GM21515 (cell line): Measurements from ENCODE around the gene TTBK1.
A peak's percentile ranks its signal among the peaks of the same experiment; 100 is the strongest.
"Not testable (repeated sequence)": the region's sequence is repeated elsewhere in the genome, so short reads cannot be mapped to it uniquely, and the experiment has no call there.

Source experiments
- ATAC-seq: cut with Tn5 transposase; IDR thresholded peaks from one replicate; pipeline ENCODE4 v1.9.1; 2021; ENCODE audit not compliant: unreplicated experiment

The TTBK1 gene

GRCh38 chr6:43302126-43302525 is 58.8 kb downstream of the TTBK1 start:
- ATAC-seq: no peak

DNA sequence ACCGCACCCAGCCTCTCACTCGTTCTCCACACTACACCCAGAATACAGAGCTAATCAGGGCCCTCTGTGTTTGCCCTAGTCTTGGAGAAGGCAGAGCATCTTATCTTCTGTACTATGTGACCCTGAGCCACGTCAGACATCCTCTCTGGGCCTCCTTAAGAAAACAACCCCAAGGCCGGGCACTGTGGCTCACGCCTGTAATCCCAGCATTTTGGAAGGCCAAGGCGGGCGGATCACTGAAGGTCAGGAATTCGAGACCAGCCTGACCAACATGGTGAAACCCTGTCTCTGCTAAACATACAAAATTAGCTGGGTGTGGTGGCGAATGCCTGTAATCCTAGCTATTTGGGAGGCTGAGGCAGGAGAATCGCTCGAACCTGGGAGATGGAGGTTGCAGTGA is 59.7 kb downstream of the TTBK1 start:
- not testable (repeated sequence) for ATAC-seq

DNA sequence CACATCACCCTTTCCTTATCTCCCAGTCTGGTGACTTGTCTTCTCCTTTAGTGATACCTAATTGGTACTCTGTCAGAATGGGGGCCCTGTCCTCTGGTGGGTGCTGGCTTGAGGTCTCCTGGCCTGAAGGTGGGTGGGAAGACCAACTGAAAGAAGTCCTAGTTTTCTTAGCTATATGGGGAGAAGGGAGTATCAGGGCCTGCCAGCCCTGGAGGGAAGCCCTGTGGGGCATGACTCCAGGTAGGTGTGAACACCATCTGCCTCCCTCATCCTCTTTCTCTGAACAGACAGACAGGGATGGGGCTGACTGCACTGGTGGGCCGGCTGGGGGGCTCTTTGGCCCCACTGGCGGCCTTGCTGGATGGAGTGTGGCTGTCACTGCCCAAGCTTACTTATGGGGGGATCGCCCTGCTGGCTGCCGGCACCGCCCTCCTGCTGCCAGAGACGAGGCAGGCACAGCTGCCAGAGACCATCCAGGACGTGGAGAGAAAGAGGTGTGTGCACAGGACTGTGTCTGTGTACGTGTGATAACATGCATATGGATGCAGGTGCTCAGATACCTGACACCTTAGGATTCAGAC is 60.6 kb downstream of the TTBK1 start:
- ATAC-seq: no peak

DNA sequence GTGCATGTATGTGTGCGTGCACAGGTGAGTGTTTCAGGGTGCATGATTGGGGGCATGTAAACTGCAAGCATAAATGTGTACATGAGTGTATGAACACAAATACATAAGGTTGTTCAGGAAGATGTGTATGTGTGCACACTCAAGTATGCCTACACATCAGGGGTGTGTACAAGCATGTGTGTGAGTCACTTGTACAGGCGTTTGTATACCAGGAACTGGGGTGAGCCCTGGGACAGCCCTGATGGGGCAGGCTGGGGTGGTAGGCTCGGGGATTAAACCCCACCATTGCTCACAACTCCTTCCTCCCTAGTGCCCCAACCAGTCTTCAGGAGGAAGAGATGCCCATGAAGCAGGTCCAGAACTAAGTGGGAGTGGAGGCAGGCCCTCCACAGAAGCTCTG is 61.1 kb downstream of the TTBK1 start:
- ATAC-seq: no peak

GRCh38 chr6:43304882-43305281 is 61.6 kb downstream of the TTBK1 start:
- no peak for ATAC-seq

DNA sequence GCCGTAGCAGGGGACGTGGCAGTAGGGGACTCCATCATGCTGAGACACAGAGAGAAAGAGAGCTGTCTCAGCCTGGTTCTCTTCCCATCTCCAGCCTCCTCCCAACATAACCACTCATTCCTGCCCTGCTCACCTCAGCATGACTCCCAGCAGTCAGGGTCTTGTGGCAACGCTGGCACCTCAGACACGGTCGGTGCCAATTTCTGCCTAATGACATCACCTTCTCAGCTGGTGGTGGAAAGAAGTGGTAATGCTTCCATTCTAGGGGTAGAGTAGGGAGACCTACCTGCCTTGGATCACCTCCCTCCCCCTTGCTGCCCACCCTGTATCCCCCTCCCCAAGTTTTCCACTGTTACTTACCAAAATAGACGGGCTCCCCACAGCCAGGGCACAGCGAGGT is 62.8 kb downstream of the TTBK1 start:
- ATAC-seq: no peak

GRCh38 chr6:43307451-43308100 is 64.3 kb downstream of the TTBK1 start:
- no peak for ATAC-seq

- peak; percentile 52 for ATAC-seq
These were observed 65.1 kb downstream of the TTBK1 start, which contains the start of gene CRIP3 for GRCh38 chr6:43308101-43308989. TSS of gene CRIP3 (minus strand) at chr6:43308826. CDS start at chr6:43308792, 34 bp downstream.

DNA sequence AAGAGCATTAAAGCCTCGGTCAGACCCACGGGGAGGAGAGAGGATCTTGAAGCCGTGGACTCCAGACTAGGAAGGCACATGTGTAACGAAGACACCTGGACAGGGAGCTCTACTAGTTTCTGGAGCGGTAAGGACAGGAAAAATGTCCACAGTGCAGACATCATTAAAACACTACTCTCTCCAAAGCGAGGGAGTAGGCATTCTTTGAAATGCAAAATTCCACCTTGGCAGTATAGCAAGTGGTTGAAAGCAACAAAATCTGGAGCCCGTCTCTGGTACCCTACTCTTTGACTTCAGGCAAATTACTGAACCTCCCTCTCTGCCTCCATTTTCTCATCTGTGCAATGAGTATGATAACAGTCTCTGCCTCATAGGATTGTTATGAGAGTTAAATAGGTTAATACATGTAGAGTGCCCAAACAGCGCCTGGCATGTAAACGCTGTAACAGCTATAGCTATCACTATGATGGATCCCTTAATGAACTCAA is 65.8 kb downstream of the TTBK1 start:
- no peak for ATAC-seq

GRCh38 chr6:43310134-43310533 is 66.9 kb downstream of the TTBK1 start:
- ATAC-seq: no peak

DNA sequence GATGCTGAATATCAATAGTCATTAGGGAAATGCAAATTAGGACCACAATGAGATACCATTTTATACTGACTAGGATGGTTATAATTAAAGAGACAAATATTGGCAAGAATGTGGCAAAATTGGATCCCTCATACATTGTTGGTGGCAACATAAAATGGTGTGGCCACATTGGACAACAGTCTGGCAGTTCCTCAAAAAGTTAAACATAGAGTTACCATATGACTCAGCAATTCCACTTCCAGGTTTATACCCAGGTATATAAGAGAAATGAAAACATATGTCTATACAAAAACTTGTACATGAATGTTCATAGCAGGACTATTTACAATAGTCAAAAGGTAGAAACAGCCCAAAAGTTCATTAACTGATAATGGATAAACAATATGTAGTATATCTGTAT is 67.3 kb downstream of the TTBK1 start:
- no peak for ATAC-seq

DNA sequence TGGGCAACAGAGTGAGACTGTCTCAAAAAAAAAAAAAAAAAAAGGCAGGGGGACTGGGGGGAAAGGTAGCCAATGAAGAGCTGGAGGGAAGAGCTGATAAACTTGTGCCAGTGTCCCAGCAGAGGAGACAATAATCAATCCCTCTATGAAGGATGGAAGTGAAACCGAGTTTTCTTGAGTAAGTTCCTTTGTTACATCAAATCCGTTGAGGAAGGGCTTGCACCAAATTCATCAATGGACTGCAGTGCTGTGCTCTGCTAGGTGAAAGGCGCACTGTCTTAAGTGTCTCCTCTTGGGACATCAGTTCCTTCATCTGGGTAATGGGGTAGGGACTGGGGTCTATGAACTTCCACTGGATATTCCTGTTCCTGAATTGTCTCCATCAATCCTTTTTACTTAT is 68.4 kb downstream of the TTBK1 start:
- no peak for ATAC-seq

DNA sequence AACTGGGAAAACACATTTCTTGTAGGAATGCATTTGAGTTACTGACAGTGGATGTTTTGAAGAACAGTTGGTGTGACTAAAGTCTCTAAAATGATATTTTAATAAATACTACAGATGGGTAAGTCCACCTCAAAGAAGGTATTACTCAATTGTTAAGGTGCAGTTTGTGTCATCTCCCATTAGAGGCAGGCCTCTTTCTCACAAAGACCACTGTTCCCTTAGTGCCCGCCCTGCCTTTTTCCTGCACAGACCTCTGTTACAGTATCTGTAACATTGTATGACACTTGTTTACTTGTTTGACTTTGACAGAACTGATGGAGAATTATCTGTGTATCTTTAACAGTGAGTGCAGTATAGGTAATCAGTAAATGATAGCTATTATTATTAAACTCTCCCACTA is 70.5 kb downstream of the TTBK1 start:
- ATAC-seq: no peak

DNA sequence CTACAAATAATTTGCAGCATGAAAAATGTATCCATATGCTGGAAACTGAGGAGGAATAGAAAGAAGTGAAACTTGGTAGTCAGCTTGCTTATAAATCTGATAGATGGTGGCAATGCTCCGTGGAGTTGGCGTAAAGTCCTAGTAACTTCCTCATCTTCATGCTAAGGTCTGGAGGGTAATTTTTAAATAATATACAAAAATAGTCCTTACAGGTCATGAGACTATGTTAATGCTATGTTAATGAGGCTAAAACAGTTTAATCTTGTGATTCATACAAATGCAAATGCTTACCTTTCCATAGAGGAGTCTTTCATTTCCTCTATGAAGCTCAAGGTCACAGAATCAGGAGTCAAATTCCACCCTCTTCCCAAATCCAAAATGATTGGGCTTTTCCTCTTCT is 74.7 kb downstream of the TTBK1 start:
- ATAC-seq: no peak

GRCh38 chr6:43325876-43326275 is 82.6 kb downstream of the TTBK1 start:
- no peak for ATAC-seq

- ATAC-seq: no peak
These were observed 85.2 kb downstream of the TTBK1 start for GRCh38 chr6:43328528-43328927.

- ATAC-seq: no peak
These were observed 88.2 kb downstream of the TTBK1 start for GRCh38 chr6:43331470-43331869.

DNA sequence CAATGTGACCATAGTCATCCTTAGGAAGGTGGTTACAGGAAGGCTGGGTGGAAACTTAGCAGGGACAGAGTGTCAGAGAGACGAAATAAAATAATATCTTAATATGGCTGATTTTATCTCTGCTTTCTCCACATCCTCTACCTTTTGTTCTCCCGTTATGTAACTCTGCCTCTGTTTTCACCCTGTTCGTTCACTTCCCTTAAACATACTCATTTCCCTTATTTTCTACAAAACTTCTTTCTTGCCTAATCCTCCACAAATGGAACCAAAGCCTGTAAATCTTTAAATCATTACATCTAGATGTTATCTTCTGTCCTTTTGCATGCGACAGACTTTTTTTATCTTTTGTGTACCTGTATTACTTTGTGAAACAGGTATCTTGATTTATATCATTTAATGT is 88.6 kb downstream of the TTBK1 start:
- ATAC-seq: no peak

GRCh38 chr6:43334466-43335095 is 91.3 kb downstream of the TTBK1 start:
- no peak for ATAC-seq

DNA sequence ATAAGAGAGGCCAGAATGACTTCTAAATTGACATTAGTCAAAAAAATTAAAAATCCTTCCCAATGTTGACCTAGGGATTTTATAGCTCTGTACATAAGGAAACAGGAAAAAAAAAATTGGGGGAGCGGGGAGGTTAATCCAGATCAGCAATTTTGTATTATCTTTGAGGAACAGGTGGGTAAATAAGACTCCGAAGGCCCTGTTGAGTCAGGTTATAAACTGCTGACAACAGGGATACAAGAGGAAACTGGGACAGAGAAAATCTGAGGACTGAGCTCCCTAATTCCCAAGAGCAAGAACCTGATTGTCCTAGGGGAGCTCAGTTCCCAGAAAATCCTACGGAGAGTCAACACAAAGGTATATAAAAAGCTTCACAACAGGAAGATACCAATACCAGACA is 92.2 kb downstream of the TTBK1 start:
- no peak for ATAC-seq

DNA sequence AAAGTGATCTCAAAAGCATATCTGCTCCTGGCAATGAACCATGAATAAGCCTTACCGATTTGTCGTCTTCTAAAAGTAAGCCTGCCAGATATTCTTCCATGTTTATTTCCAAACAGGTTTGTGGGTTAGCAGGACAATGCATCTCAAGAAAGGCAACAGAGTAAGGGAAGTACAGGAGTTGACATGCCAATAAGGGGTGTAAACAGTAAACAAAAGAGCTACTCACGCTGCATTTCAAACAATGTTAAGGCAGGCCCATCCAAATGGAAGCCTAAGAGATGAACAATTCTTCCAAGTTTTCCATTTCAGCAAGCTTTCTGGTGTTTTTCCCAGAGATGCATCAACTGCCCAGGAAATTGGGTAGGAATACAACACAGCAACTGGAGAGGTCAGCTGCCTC is 93.1 kb downstream of the TTBK1 start:
- ATAC-seq: no peak
